Esophagus (tissue), 2 donors: ENCODE results near the gene CCDC33. TPM values are rescaled to one million over a fixed set of nuclear protein-coding genes. Genes with fewer than 3 reads are reported as not detected.

Source experiments
- H3K27ac ChIP-seq, 2 donors: one replicate each; pipeline ENCODE4 v1.5.1; 2013; ENCODE audit warnings: low read depth in 2 of 2, mild to moderate bottlenecking in 2 of 2, inconsistent platforms in 1 of 2, low read length in 1 of 2, moderate library complexity in 1 of 2
- H3K27me3 ChIP-seq, 2 donors: one replicate each; pipeline ENCODE4 v1.6.1; 2013; ENCODE audit warnings: low read length in 2 of 2, control low read depth in 1 of 2, mild to moderate bottlenecking in 1 of 2; ENCODE audit not compliant: insufficient read depth in 2 of 2, control insufficient read depth in 1 of 2
- H3K36me3 ChIP-seq, 2 donors: one replicate each; pipeline ENCODE4 v1.6.1; 2013; ENCODE audit warnings: low read length in 1 of 2; ENCODE audit not compliant: control insufficient read depth in 2 of 2, insufficient read depth in 2 of 2
- H3K4me1 ChIP-seq, 2 donors: one replicate each; pipeline ENCODE4 v1.6.1; 2013; ENCODE audit warnings: low read length in 1 of 2; ENCODE audit not compliant: control insufficient read depth in 2 of 2, insufficient read depth in 2 of 2
- H3K4me3 ChIP-seq, 2 donors: one replicate each; pipeline ENCODE4 v1.5.1; 2013; ENCODE audit warnings: low read length in 2 of 2, mild to moderate bottlenecking in 2 of 2, low read depth in 1 of 2, moderate library complexity in 1 of 2
- H3K9me3 ChIP-seq, 2 donors: one replicate each; pipeline ENCODE4 v1.6.1; 2013; ENCODE audit warnings: mild to moderate bottlenecking in 2 of 2, low read depth in 1 of 2, low read length in 1 of 2, moderate library complexity in 1 of 2; ENCODE audit not compliant: control insufficient read depth in 2 of 2, insufficient read depth in 1 of 2
- WGBS, 2 donors: extraction: QIAGEN DNeasy Blood & Tissue Kit; methylation state at CpG; one replicate each; pipeline ENCODE4 v1.1.7; 2013; 5-methylcytosine and 5-hydroxymethylcytosine counted together
- polyA plus RNA-seq, 2 donors: library from polyadenylated mRNA; stranded (reverse); fragments of 200-250 nt; gene quantifications; one replicate each; pipeline ENCODE4 v1.2.3, GENCODE V29; 2013
- donor health status: healthy with polysubstance abuse.
- donor health status: Bipolar disorder and iron deficiency.

CCDC33 gene
- polyA plus RNA-seq, 2 donors: not detected

DNA sequence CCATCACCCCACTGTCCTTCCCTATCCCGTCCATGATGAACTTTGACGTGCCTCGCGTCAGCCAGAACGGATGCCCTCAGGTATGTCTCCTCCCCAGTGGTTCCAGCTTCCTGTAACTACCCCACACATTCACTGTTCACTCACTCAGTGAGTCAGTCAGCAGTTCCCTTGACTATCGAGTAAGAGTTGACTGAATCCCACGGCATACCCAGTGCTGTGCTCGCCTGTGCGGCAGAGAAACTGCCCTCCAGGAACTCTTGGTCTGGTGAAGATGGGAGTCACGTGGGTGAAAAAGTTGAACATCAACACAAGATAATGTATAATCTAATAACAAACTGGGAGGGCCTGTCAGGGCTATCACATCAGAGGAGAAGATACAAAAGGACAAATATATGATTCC, 36.7 kb downstream of the CCDC33 start:
- H3K36me3 ChIP-seq: no peaks in the 10 kb centered on the region
- WGBS, 2 donors: 83 to 86% methylated on average over 10 of the region's 10 CpGs

DNA sequence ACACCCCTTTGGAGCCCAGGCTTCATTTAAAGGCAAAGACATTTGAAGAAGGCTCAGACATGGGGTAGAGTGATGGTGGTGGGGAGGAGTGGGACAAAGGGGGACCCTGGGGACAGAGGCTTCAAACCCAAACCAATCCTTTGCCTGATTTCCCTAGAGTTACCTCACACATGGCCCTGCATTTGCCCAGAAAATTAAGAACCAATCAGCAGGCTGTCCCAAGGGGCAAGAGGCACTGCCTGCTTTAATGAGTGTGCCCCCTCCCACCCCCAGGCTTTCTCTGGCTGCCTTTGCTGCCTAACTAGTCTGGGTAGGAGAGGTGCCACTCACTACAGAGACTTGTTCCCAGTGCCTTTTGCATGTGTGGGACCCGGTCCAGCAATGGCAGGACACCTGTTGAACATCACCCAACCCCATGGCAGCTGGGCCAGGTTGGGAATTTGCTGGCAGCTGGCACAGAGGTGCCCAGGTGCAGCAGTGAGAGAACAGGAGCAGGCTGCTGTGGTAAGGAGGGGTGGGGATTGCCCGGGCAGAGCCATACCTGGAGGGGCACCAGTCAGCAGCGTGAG, 38.4 kb downstream of the CCDC33 start:
- Histone ChIP-seq H3K27me3 (no peaks in the 10 kb centered on the region), H3K4me3 (no peak overlapping the region)
- WGBS, 2 donors: 58 to 60% methylated on average over 3 of the region's 3 CpGs

More for the DNA sequence above, 36.7 kb downstream of the CCDC33 start:
- H3K4me1 ChIP-seq: no peaks in the 10 kb centered on the region
- H3K9me3 ChIP-seq: no peaks in the 10 kb centered on the region
- H3K27ac ChIP-seq: no peak overlapping the region
- H3K27me3 ChIP-seq: no peaks in the 10 kb centered on the region
- H3K4me3 ChIP-seq: no peak overlapping the region

DNA sequence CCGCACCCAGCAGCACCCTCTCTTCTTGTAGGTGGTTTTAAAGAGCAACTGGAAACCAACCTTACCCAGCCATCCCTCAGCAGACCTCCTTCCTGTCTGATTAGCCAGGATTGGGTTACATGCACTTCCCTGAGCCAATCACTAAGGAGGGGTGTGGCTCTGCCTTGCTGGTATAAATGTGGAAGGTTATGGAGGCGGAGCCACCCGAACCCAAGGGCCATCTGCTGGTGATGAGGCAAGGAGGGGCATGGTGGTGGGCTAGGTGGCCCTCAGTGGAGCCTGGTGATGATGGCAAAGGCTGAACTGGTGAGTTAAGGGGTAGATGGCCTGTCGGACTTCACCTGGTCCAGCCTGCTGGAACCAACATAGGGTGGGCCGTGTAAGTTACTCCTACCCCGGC, 39.8 kb downstream of the CCDC33 start:
- no peak overlapping the region for H3K4me3 ChIP-seq
- 84 to 86% methylated on average over 6 of the region's 6 CpGs for WGBS, 2 donors

More for the DNA sequence above, 38.4 kb downstream of the CCDC33 start:
- H3K27ac ChIP-seq: no peak overlapping the region
- no peaks in the 10 kb centered on the region for H3K9me3 ChIP-seq
- no peaks in the 10 kb centered on the region for H3K36me3 ChIP-seq
- H3K4me1 ChIP-seq: no peaks in the 10 kb centered on the region

DNA sequence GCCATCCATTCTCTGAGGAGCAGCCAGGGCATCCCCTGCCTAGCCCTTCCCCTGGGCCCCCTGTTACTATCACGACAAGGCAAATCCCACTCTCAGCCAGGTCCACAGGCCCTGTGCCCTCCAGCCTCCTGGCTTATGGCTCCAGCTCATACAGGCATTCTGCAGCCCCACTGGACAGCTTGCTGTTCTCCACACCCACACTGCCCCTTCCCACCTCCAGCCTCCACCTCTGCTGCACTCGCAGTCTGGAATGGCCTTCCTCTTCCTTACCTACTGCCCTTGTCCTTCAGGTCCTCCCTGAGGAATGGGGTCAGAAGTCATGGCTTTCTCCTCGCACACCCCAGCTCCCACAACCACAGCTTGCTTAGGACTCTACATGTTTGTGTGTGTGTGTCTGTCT, 40.4 kb downstream of the CCDC33 start:
- no peaks in the 10 kb centered on the region for H3K4me1 ChIP-seq
- H3K27me3 ChIP-seq: no peaks in the 10 kb centered on the region
- H3K27ac ChIP-seq: no peak overlapping the region
- no peak overlapping the region for H3K4me3 ChIP-seq
- peaks cover 0 to 2% of the 10 kb centered on the region in 2 donors for H3K9me3 ChIP-seq
- 79 to 85% methylated on average over 3 of the region's 3 CpGs for WGBS, 2 donors
- H3K36me3 ChIP-seq: no peaks in the 10 kb centered on the region

More for the DNA sequence above, 39.8 kb downstream of the CCDC33 start:
- peaks cover 0 to 2% of the 10 kb centered on the region in 2 donors for H3K9me3 ChIP-seq
- no peaks in the 10 kb centered on the region for H3K36me3 ChIP-seq
- no peaks in the 10 kb centered on the region for H3K4me1 ChIP-seq
- no peaks in the 10 kb centered on the region for H3K27me3 ChIP-seq
- H3K27ac ChIP-seq: no peak overlapping the region

DNA sequence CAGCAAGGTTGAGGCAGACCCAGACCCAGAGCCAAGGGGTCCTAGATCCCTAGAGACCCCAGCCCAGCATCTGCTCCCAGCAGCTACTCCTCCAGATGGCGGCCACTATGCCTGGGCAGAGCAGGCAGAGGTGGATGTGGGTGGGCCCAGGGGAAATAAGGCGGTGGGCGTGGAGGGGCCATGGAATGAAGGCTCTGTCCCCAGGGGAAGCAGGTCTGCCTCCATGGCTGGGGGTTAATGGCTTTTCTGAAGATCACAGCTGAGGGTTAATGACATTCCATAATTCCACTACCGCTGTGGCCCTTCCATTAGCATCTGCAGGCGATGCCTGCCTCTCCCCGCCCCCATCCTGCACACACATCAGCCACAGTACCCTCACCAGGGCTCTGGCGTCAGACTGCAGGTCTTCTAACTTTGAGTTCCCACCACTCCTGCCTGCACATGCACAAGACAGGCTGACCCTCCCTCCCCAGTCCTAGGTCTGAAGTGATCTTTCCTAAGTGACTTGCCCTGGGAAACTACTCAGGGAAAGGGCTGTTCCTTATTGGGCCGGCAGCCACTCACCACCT, 41.2 kb downstream of the CCDC33 start:
- Histone ChIP-seq H3K27ac (no peak overlapping the region), H3K9me3 (peaks cover 0 to 2% of the 10 kb centered on the region in 2 donors), H3K27me3 (no peaks in the 10 kb centered on the region), H3K4me3 (no peak overlapping the region), H3K4me1 (no peaks in the 10 kb centered on the region), H3K36me3 (no peaks in the 10 kb centered on the region)
- WGBS, 2 donors: 75 to 82% methylated on average over 8 of the region's 8 CpGs

DNA sequence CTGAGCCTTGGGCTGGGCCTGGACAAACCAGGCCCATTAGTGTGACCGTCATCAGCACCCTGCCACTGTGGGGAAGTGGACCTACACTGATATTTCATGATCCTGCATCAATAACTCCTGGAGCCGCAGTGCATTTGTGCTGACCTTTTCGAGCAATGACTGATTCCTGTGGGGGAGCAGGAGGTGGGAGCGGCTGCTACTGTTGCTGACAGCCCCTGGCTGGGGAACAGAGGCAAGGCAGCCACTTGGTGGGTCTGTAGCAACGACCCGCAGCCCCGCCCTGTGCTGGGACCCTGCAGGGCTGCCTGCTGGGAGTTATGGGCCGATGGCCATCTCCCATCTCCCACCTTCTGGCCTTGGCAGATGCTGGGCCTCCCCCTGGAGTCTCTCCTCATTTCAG, 42.1 kb downstream of the CCDC33 start:
- 60 to 62% methylated on average over 8 of the region's 8 CpGs for WGBS, 2 donors
- no peaks in the 10 kb centered on the region for H3K4me1 ChIP-seq
- H3K27me3 ChIP-seq: no peaks in the 10 kb centered on the region
- no peak overlapping the region for H3K4me3 ChIP-seq
- peaks cover 0 to 2% of the 10 kb centered on the region in 2 donors for H3K9me3 ChIP-seq
- no peak overlapping the region for H3K27ac ChIP-seq
- no peaks in the 10 kb centered on the region for H3K36me3 ChIP-seq

DNA sequence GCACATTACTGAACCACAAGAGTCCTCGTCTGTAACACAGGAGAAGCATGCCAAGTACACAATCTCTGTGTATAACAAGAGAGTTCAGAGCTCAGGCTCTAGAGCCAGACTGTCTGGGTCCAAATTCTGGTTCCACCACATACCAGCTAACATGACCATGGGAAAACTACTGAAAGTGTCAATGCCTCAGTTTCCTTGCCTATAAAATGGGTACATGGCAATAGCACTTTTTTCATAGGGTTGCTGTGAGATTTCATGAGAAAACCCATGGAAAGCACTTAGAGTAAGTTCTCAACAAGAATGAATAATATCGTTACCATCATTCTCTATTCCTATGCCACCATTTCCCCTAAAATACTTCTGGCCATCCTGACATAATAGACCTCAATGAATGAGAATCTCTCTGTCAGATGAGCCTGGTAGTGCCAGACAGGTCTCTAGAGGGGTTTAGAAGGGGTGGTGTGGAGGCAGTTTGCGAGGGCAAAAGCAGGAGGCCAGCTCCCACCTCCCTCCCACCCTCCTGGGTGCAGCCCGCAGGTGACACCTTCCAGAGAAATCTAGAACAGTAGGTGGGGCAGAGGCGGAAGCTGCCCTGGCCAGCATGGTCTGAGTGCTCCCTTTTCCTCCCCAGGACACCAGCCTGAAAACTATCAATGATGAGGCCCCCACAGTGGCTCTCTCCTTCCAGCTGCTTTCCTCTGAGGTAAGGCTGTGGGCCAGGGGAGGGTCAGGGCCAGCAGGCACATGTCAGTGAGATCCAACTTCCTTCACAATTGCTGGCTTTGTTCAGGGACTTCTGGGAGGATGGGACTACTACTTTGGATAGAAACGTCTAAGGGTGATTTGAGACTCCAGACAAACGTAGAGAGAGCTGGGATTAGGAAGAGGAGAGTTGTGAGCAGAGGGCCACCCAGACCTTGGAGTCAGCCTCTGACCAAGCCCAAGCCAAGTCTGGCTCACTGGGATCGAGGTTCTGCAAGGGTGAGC, 45.3 kb downstream of the CCDC33 start:
- Histone ChIP-seq H3K27ac (no peak overlapping the region), H3K36me3 (no peaks in the 10 kb centered on the region), H3K9me3 (peaks cover 0 to 2% of the 10 kb centered on the region in 2 donors), H3K4me1 (no peaks in the 10 kb centered on the region), H3K4me3 (no peak overlapping the region), H3K27me3 (no peaks in the 10 kb centered on the region)
- WGBS, 2 donors: 58 to 62% methylated on average over 8 of the region's 8 CpGs

DNA sequence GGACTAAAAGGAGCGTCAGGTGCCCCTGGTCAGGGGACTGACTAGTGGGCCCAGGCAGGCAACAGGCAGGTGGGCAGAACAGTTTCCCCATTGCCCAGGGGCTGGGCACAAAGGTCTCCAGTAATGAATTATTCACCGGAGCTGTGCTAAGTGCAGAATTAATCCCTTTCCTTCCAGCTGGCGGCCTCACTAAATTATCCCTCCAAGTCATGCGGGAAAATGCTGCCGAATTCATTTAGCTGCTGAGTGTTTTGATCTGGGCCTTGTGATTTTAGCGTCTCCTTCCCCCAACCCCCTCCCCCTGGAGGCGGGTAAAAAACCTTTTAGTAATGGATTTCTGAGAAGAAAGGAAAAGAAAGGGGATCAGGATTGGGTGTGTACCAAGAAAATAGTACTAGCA, 47.2 kb downstream of the CCDC33 start:
- 34 to 37% methylated on average over 7 of the region's 7 CpGs for WGBS, 2 donors
- H3K4me1 ChIP-seq: no peaks in the 10 kb centered on the region
- no peak overlapping the region for H3K4me3 ChIP-seq
- no peaks in the 10 kb centered on the region for H3K27me3 ChIP-seq
- no peak overlapping the region for H3K27ac ChIP-seq
- H3K9me3 ChIP-seq: peaks cover 0 to 2% of the 10 kb centered on the region in 2 donors
- H3K36me3 ChIP-seq: no peaks in the 10 kb centered on the region

DNA sequence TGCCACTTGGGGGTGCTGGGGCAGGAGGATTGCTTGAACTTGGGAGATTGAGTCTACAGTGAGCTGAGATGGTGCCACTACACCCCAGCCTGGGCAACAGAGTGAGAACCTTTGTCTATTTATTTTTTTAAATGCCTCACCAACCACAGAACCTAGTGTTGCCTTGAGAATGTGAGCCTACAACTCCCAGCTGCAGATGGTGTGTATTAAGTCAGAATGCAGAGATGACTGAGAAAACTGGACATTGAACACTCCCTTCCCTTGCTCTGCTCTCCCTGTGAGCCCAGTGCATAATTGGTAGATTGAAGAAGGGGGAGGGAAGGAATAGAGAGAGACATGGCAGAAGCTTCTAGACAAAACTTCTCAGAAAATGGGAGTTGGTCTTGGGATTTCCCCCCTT, 53.5 kb downstream of the CCDC33 start:
- Histone ChIP-seq H3K27ac (no peak overlapping the region), H3K27me3 (no peaks in the 10 kb centered on the region), H3K4me3 (no peak overlapping the region), H3K36me3 (no peaks in the 10 kb centered on the region), H3K9me3 (peaks cover 0 to 2% of the 10 kb centered on the region in 2 donors), H3K4me1 (no peaks in the 10 kb centered on the region)
